Hepatocyte (in vitro differentiated cells): ENCODE results near the gene CDK7.

Experiments used
- CTCF ChIP-seq: fragments of 200-600 bp; sonication (generic); IDR thresholded peaks from 2 replicates; pipeline ENCODE4 v1.5.1; 2016; ENCODE audit warnings: antibody characterized with exemption, mild to moderate bottlenecking; ENCODE audit not compliant: poor library complexity
- EZH2phosphoT487 ChIP-seq: fragments of 200-600 bp; sonication (generic); IDR thresholded peaks from one replicate; pipeline ENCODE4 v1.6.1; 2018; ENCODE audit warnings: antibody characterized with exemption, mild to moderate bottlenecking, low read depth, moderate library complexity; ENCODE audit not compliant: unreplicated experiment, severe bottlenecking

- TF ChIP-seq CTCF (no peak), EZH2phosphoT487 (no peak)
Measured at GRCh38 chr5:69212022-69212421, 22.7 kb upstream of the CDK7 start.
